ENCODE results near the gene C12orf57.

C12orf57 gene

DNA sequence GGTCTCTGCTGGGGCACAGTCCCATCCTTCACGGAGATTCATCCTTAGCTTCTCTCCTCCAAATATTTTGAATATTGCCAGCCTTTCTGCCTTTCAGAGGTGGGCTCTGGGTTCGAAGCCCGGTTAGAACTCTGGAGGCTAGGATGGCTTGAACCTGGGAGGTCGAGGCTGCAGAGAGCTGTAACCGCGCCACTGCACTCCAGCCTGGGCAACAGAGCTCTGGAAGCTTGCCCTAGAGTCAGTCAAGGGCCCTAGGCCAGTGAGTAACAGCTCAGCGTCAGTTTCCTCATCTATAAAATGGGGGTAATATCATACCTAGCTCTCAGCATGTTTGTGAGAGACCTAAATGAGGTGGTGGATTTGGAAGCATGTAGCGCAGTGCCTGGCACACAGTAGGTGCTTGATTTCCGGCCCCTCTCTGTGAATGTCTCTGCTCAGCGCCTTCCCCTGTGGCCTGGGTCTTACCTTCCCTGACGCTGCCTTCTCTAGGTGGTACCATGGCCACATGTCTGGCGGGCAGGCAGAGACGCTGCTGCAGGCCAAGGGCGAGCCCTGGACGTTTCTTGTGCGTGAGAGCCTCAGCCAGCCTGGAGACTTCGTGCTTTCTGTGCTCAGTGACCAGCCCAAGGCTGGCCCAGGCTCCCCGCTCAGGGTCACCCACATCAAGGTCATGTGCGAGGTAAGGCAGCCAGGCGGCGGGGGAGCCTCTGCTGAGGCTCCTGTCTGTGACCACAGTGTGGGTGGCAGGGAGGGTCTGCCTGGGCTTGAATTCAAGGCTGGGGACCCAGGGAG lies 10.7 kb downstream of the C12orf57 start:
- no peak for DNase-seq

DNA sequence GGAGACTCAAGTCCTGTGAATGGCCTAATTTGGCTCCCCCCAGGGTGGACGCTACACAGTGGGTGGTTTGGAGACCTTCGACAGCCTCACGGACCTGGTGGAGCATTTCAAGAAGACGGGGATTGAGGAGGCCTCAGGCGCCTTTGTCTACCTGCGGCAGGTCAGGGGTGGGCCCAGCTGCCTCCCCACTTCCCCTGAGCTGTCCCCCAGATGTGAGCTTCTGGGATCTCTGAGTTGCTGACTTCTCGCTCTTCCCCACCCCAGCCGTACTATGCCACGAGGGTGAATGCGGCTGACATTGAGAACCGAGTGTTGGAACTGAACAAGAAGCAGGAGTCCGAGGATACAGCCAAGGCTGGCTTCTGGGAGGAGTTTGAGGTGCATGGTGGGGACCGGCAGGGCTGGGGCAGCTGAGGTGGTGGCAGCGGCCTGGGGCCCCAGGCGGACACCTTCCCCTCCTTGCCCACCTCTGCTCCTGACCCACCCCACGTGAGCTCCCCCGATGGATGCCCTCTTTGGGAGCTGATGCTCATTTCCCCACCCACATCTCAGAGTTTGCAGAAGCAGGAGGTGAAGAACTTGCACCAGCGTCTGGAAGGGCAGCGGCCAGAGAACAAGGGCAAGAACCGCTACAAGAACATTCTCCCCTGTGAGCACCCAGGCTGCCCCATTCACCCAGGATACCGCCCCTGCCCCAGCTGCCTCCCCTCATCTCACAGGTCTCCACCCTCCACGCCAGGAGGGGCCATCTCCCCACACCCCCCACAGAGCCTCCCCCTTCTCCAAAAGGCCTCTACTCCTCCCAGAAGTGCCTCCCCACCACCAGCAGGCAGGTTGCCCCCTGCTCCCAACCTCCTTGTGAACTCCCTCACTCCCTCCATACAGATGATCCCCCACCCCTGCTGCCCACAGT lies 11.5 kb downstream of the C12orf57 start:
- no peak for DNase-seq

DNA sequence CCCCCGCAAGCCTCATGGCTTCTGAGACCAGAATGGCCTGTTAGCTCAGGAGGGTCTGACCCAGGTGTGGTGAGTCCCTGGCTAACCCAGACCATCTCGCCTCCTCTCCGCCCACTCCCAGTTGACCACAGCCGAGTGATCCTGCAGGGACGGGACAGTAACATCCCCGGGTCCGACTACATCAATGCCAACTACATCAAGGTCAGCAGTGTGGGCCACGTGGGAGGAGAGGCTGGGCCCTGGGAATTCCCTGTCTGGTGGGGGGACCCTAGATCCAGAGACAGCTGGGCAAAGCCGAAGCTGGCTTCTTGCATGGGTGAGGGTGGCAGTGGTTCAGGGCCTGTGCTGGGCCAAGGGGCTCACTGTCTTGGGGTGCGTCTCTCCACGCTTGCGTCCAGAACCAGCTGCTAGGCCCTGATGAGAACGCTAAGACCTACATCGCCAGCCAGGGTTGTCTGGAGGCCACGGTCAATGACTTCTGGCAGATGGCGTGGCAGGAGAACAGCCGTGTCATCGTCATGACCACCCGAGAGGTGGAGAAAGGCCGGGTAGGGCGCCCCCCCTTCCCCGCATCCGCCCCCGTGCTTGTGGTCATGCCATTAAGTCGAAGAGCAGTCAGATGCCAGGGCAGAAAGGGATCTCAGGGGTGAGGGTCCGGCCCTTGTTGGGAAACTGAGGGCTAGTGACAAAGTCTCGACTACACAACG lies 12.4 kb downstream of the C12orf57 start:
- no peak for DNase-seq

DNA sequence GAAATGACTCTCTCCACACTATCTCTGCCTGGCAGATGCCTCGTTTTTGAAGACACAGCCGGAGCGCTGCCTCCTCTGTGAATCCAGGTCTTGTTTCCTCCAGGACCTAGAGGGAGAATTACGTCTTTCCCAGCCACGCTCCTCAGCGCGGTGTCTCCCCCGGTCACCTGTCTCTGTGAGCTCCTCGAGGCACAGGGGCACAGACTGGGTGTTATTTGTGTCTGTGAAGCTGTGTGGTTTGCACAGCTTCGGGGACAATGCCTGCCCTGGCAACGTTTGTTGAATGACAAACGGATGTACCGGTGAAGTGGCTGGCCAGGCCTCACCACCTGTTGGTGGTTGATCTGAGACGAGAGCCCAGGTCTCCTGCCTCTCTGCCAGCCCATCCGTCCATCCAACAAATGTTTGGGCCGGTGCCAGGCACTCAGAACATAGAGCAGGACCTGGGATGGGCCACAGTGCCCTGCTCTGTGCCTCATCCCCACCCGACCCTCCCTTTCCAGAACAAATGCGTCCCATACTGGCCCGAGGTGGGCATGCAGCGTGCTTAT lies 13.4 kb downstream of the C12orf57 start:
- no peak for DNase-seq

DNA sequence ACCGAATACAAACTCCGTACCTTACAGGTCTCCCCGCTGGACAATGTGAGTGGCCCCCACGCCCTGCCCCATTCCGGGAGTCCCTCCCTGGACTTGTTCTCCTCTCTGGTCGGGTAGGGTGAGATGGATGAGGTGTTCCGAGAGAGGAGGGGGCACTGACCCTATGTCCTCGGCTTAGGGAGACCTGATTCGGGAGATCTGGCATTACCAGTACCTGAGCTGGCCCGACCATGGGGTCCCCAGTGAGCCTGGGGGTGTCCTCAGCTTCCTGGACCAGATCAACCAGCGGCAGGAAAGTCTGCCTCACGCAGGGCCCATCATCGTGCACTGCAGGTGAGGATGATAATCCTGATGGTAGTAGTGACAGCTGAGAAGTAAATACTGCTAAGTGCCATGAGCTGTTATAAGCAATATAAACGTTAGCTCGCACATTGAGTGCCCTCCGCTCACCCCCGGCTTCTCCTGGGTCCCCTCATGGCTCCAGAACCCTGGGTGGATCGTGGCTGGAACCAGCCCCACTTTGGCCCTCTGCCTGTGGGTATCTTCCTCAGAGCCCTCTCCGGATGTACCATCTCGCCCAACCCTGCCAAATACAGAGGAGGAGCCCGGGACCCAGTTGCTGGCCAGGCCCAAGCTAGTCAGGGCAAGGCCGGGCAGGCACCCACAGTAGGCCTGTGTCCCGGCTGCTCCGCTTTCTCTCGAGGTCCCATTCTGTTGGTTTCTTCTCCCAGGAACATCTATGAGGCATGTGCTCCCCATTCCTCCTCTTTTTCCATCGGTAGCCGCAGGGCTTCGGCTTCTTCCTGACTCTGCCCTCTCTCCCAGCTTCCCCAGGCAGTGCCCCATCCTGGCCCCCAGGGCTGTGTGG lies 14.2 kb downstream of the C12orf57 start:
- DNase-seq, result no peak

DNA sequence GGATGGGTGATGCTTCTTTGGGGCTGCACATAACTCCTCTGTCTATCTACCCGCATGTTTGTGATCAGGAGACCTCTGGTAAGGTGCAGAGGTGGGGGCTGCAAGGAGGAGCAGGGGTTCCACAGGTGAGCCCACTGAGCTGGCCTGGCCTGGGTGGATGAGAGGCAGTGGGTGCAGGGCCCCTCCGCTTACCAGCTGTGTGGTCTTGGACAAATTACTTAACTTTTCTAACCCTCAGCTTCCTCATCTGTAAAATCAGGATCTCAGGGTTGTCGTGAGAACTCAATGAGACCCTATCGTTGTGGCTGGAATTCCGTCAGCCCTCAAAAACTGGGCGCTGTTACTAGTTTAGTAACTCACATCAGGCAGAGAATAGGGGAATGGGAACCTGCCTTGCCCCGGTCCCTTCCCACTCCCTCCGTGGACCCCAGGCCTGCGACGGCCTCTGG lies 14.8 kb downstream of the C12orf57 start:
- no peak for DNase-seq

DNA sequence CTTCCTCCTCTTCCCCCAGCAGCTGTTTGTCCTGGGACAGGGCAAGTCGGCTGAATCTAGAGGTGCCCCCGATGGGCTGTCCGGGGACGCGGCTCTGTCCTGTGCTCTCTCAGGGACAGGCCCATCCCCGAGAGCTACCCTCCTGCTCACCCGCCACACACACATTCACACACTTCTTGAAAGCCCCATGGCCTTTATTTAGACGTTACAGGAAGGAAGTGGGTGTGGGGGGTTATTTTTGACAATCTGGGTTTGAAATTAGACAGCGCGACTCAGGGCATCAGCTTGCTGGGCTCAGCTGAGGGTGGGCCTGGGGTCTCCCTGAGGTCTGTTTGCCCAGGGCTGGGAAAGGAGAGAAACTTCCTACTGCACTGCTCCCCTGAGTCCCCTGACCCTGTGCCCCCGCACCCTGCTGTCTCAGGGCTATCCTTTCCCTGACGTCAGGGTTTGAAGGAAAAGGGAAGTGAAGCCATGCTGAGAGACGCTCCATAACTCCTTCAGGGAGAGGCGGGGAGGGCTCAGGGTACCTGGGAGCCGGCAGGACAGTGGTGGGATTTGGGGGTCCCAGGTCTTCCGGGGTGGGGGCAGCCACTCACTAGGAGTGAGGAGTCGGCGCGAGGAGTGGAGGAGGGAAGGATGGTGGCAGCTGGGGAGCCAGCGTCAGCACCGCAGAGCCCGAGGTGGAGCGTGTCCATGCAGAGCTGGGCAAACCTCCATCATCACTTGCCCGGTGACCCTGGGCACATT lies 15.4 kb downstream of the C12orf57 start:
- DNase-seq, result no peak

DNA sequence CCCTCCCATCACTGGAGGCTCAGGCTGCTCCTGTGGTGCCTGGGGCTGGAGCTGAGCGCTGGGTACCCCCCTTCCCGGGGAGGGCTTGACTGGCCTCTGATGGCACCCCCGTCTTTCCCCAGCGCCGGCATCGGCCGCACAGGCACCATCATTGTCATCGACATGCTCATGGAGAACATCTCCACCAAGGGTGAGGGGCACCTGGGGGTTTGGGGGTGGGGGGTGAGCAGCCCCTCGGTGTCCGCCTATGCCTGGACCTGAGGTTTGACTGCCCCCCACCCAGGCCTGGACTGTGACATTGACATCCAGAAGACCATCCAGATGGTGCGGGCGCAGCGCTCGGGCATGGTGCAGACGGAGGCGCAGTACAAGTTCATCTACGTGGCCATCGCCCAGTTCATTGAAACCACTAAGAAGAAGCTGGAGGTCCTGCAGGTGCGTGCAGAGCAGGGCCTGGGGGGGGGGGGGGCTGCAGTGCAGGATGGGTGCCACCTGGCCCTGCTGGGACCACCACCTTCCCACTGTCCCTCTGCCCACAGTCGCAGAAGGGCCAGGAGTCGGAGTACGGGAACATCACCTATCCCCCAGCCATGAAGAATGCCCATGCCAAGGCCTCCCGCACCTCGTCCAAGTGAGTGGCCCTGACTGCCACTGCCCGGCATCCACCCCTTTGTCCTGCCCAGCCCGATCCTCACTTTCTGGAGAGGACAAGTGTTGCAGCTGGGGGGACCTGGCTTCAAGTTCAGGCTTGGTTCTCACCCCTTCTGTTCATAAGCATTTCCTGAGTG lies 16.2 kb downstream of the C12orf57 start:
- DNase-seq, result no peak

DNA sequence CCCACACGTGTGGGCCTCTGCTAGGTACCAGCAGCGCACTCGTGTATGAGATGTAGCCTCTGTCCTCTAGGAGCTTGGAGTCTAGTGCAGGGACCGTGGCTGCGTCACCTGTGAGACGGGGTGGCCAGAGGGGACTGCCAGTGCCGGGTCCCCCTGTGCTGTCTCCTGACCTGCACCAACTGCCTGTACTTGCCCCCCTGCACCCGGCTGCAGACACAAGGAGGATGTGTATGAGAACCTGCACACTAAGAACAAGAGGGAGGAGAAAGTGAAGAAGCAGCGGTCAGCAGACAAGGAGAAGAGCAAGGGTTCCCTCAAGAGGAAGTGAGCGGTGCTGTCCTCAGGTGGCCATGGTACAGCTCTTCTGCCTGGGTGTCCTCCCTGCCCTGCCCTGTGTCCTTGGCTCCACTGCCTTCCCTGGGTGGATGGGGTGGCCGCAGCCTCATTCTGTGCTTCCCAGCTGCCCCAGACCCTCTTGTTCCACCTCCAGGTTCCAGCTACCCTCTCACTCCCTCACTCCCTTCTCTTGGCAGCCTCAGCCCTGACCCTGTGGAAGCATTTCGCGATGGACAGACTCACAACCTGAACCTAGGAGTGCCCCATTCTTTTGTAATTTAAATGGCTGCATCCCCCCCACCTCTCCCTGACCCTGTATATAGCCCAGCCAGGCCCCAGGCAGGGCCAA lies 16.9 kb downstream of the C12orf57 start:
- DNase-seq, result no peak

DNA sequence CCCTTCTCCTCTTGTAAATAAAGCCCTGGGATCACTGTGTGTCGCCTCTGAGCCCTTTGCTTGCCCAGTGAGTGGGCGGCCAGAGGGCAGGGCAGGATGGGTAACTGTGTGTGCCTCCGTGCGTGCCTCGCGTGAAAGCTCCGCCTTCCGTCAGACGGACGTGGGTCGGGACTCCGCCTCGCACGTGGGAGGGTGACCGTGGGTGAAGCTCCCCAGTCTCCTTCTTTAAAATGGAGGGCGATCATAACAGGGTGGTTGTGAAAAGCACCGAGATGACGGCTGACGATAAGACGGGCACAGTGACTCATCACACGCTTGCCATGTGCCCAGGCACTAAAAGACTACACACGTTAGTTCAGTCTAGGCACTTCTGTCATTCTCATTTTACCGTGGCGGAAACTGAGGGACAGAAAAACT lies 17.5 kb downstream of the C12orf57 start:
- peak; percentile 48 for DNase-seq

DNA sequence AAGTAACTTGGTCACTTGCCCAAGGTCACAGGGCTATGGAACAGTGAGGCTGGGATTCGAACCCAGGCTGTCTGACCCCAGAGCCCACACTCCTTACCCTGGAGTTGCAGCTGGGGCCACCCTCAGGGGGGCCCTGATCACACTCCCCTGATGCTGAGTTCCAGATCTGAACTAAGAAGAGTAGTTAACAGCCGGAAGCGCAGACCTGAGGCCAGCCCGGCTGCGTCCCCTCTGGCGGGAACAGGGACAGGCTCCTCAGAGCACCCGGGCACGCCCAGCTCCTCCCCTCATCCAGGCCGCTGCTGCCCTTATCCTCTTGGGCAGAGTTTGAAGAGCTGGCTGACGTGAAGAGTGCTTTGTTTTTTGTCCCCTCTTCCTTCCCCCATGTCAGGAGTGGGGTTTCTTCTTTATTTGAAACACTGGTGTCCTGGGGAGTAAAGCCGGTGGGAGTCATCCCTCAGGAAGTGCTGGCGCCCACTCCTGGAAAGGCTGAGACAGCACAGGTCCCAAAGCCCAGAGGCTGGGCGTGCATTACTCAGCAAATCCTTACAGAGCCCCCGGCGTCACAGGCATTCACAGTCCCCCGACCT lies 18.0 kb downstream of the C12orf57 start:
- DNase-seq, result peak; percentile 64

DNA sequence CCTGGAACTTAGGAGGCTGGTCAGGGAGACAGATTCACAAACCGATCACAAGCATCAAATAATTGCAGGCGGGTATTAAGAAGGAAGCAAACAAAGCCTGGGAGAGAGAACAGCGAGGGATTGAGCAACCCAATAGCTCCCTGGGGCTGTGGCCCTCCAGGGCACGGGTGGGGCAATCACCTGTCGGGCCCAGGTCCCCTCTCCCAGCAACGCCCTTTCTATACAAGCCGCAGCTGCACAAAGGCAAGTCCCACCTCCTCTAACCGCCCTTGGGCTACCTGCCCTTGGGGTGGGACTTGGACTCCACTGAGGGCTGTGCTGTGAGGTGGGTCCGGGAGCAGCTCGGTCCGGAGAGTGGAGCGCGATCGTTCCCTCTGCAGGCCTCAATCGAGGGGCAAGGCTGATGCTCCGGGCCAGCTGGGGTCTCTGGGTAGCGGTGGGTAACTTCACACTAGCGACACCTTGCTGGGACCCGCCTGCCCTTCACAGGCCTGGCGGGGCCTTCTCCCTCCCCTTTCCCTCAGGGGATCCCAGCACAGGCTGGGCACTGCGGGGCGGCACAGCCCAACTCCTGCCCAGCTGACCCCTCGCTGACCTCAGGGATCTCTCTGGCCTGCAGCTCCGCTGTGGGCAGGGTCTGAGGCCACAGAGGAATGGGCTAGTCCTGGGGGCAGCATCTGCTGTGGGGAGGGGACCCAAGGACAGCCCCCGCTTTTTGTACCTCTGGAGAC lies 18.6 kb downstream of the C12orf57 start:
- no peak for DNase-seq

DNA sequence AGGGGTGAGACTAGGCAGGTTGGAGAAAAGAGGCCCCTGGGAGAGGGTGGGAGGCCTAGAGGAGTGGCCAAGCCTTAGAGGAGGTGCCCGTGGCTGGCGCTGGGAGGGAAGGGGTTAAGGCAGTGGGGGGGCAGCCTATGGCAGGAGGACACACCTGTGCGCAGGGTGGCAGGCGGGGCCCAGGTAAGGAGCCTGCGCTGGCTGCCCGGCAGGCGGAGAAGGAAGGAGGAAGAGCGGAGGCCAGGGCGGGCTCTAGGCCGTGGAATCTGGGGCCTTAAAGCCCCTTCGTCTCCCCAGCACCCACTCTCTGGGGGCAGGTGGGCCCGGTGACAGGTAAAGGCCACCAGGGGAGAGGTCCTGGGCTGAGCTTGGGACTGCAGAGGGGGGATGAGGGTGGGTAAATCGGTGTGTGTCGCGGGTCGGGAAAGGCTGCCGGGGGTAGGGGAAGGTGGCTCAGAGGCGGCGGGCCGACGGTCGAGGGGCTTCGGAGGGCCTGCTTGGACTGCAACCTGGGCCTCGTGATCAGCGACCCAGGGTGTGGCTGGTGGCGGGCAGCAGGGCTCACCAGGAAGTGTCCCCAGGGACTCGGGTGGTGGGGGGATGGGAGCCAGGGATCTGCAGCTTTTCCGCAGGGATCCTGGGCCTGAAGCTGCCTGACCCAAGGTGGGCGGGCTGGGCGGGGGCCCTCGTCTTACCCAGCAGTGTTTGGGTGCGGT lies 19.4 kb downstream of the C12orf57 start:
- DNase-seq, result peak; percentile 43

DNA sequence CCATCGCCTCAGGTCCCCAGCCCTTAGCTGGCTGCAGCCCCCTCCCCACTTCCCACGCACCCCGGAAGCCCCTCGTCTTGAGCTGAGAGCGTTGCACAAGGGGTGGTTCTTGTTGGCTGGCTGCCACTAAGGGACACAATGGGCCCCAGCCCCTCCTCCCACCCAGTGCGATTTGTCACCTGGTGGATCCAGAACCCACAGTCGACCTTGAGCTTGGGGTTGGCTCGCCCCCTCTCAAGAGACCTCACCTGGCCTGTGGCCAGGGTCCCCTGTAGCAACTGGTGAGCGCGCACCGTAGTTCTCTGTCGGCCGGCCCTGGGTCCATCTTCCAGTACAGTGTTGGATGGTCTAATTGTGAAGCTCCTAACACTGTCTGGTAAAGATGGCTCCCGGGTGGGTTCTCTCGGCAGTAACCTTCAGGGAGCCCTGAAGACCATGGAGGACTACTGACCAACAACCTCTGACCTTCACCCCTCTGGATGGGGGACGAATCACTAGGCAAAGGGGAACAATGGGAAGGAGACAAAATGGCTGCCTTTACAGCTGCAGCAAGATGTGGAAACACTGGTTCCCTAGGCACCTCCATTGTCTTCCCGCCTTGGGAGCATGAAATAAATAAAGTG lies 20.1 kb downstream of the C12orf57 start:
- DNase-seq, result peak; percentile 30

DNA sequence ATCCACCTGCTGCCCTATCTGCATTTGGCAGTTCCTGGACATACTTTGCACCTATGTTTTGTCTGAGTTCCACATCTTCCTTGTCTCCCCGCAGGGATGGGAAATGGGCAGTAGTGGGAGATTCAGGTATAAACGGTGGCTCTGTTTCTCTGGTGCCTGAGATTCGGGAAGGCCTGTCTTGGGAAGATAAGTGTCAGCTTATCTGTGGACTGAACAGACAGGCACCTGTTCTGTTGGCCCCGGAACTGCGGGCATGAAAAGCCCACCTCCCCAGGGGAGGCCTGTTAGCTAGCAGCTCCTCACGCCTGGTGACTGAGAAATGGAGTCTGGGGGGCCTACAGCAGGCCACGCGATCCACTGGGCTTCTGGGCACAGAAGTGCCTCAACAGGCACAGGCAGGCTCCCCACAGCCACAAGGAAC lies 20.8 kb downstream of the C12orf57 start:
- peak; percentile 32 for DNase-seq

DNA sequence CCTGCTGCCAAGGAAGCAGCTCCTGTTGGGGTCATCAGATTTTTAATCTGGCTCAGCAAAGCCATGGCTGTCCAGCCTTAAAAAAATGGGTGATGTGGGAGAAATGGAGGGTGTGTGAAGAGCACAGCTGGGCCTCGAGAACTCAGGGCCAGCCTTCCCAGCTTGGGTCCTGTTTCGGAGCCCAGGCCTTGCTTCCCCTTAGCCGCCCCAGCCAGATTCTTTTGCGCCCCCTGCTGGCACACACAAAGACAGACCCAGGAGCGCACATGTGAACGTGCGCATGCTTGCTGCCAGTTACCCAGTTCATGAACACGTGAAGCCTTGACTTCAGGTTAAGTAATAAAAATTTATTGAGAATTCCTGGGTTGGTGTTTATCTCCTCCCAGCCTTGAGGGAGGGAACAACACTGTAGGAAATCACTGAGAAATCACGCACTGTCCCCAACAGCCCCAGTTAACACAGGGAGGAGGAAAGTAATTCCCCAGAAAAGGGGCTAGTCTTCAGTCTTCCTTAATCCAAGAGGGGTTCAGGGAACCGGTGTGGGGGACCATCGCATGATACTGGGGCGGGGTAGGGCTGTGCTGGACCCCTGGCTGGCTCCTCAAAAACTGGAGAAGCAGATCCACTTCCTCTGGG lies 21.3 kb downstream of the C12orf57 start:
- DNase-seq, result peak; percentile 87

DNA sequence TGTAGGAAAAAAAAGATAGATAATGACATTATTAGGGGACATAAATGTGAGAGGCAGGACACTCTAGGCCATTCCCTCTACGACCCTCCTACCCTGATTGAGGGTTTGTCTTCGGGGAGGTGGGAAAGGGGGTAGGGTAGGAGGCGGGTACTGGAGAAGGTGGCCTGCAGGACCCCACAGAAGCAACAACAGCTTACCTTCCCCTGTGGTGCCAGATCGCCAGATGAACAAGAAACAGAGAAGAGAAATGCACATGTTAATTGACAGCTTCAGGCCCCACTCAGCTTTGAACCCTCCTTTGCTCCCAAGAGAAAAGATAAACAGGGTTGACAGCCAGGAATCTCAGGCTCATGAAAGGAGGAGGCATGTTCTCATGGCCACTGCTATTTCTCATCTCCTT lies 21.9 kb downstream of the C12orf57 start:
- no peak for DNase-seq
